KMS-11 (cell line): Measurements from ENCODE around the gene MAPK1.
"Not testable (repeated sequence)": the region's sequence is repeated elsewhere in the genome, so short reads cannot be mapped to it uniquely, and the experiment has no call there.

ENCODE experiments used
- H2AFZ ChIP-seq: fragments of 200-600 bp; sonication (generic); 2 replicates; pipeline ENCODE4 v1.6.1; 2016; ENCODE audit warnings: antibody characterized with exemption, mixed run types, low read depth
- H3K27ac ChIP-seq: fragments of 200-600 bp; sonication (generic); 2 replicates; pipeline ENCODE4 v1.6.1; 2016; ENCODE audit warnings: mild to moderate bottlenecking, mixed run types
- H3K27me3 ChIP-seq: fragments of 200-600 bp; sonication (generic); 2 replicates; pipeline ENCODE4 v1.6.1; 2017; ENCODE audit warnings: mild to moderate bottlenecking, low read depth, mixed run types, moderate library complexity; ENCODE audit not compliant: insufficient read depth
- H3K36me3 ChIP-seq: fragments of 200-600 bp; sonication (generic); 2 replicates; pipeline ENCODE4 v1.6.1; 2017; ENCODE audit warnings: mild to moderate bottlenecking, mixed run types; ENCODE audit not compliant: insufficient read depth
- H3K4me1 ChIP-seq: fragments of 200-600 bp; sonication (generic); 2 replicates; pipeline ENCODE4 v1.6.1; 2016; ENCODE audit warnings: mild to moderate bottlenecking, low read depth, mixed run types; ENCODE audit not compliant: poor library complexity, severe bottlenecking
- H3K4me2 ChIP-seq: fragments of 200-600 bp; sonication (generic); 2 replicates; pipeline ENCODE4 v1.7.0; 2016; ENCODE audit warnings: mild to moderate bottlenecking, mixed run types
- H3K4me3 ChIP-seq: fragments of 200-600 bp; sonication (generic); IDR thresholded peaks from 2 replicates; pipeline ENCODE4 v1.6.1; 2017; ENCODE audit warnings: low read depth, low read length, mixed read lengths; ENCODE audit not compliant: insufficient read depth
- H3K79me2 ChIP-seq: fragments of 200-600 bp; sonication (generic); 2 replicates; pipeline ENCODE4 v1.6.1; 2016; ENCODE audit warnings: low read depth, mixed run types; ENCODE audit not compliant: insufficient read depth
- H3K9ac ChIP-seq: fragments of 200-600 bp; sonication (generic); 2 replicates; pipeline ENCODE4 v1.6.1; 2016; ENCODE audit warnings: mild to moderate bottlenecking, mixed run types
- H4K20me1 ChIP-seq: fragments of 200-600 bp; sonication (generic); 2 replicates; pipeline ENCODE4 v1.6.1; 2016; ENCODE audit warnings: mild to moderate bottlenecking, mixed run types; ENCODE audit not compliant: insufficient read depth
- CTCF ChIP-seq: fragments of 200-600 bp; sonication (generic); conservative IDR thresholded peaks from 2 replicates; pipeline ENCODE4 v1.6.1; 2017; ENCODE audit warnings: low read depth, mild to moderate bottlenecking, antibody characterized with exemption, low read length, moderate library complexity, mixed read lengths

Gene MAPK1

GRCh38 chr22:21828268-21828638, 39.2 kb downstream of the MAPK1 start:
- H3K9ac ChIP-seq, result no peak overlapping the region
- H3K79me2 ChIP-seq, result peaks cover 46% of the 10 kb centered on the region; the same call in 1 of the 2 replicates
- H3K27me3 ChIP-seq, result no peaks in the 10 kb centered on the region
- H3K36me3 ChIP-seq, result no peaks in the 10 kb centered on the region
- H2AFZ ChIP-seq, result no peak overlapping the region
- no peak overlapping the region for H3K27ac ChIP-seq
- H3K4me3 ChIP-seq, result no peak overlapping the region
- H3K4me2 ChIP-seq, result no peak overlapping the region
- H3K4me1 ChIP-seq, result no peaks in the 10 kb centered on the region
- peaks cover 4% of the 10 kb centered on the region; the same call in 1 of the 2 replicates for H4K20me1 ChIP-seq
- TF ChIP-seq CTCF, result no peak

- H4K20me1 ChIP-seq, result peaks cover 4% of the 10 kb centered on the region; the same call in 1 of the 2 replicates
Measured at GRCh38 chr22:21827628-21828267, 39.7 kb downstream of the MAPK1 start.

GRCh38 chr22:21826204-21826603, 41.2 kb downstream of the MAPK1 start:
- Histone ChIP-seq H3K36me3 (no peaks in the 10 kb centered on the region), H3K79me2 (peaks cover 58% of the 10 kb centered on the region), H3K4me1 (no peaks in the 10 kb centered on the region), H3K4me2 (no peak overlapping the region), H4K20me1 (peaks cover 4% of the 10 kb centered on the region; the same call in 1 of the 2 replicates), H2AFZ (no peak overlapping the region), H3K4me3 (no peak overlapping the region), H3K27me3 (no peaks in the 10 kb centered on the region), H3K27ac (no peak overlapping the region), H3K9ac (no peak overlapping the region)
- no peak for TF ChIP-seq CTCF

More at GRCh38 chr22:21827628-21828267, 39.7 kb downstream of the MAPK1 start:
- H3K79me2 ChIP-seq, result peaks cover 46% of the 10 kb centered on the region; the same call in 1 of the 2 replicates
- H3K36me3 ChIP-seq, result no peaks in the 10 kb centered on the region
- no peak overlapping the region for H3K4me2 ChIP-seq
- H3K27me3 ChIP-seq, result no peaks in the 10 kb centered on the region
- TF ChIP-seq CTCF, result no peak
- no peaks in the 10 kb centered on the region for H3K4me1 ChIP-seq
- H3K9ac ChIP-seq, result no peak overlapping the region
- no peak overlapping the region for H3K27ac ChIP-seq
- H2AFZ ChIP-seq, result no peak overlapping the region
- no peak overlapping the region for H3K4me3 ChIP-seq

GRCh38 chr22:21824962-21825361, 42.5 kb downstream of the MAPK1 start:
- not testable (repeated sequence) for H3K27me3 ChIP-seq, H4K20me1 ChIP-seq, H2AFZ ChIP-seq, H3K4me3 ChIP-seq, H3K9ac ChIP-seq, H3K4me1 ChIP-seq, H3K36me3 ChIP-seq, H3K4me2 ChIP-seq, H3K27ac ChIP-seq
- H3K79me2 ChIP-seq, result peaks cover 57% of the 10 kb centered on the region

GRCh38 chr22:21824445-21824912, 43.0 kb downstream of the MAPK1 start:
- Histone ChIP-seq H3K36me3 (no peaks in the 10 kb centered on the region), H3K4me3 (no peak overlapping the region), H3K4me1 (no peaks in the 10 kb centered on the region), H3K79me2 (peaks cover 58% of the 10 kb centered on the region), H3K27me3 (no peaks in the 10 kb centered on the region), H3K4me2 (no peak overlapping the region), H4K20me1 (peaks cover 4% of the 10 kb centered on the region; the same call in 1 of the 2 replicates), H3K9ac (no peak overlapping the region), H3K27ac (no peak overlapping the region), H2AFZ (no peak overlapping the region)
- TF ChIP-seq CTCF, result no peak
